Trophoblast cell (in vitro differentiated cells and primary cell): ENCODE data around the gene KCNAB1.

ENCODE experiments used
- DNase-seq, 2 donors: peaks; one replicate each; pipeline ENCODE4 v3.0.0-alpha.2; 2016
- H2AFZ ChIP-seq: 2 replicates; pipeline ENCODE4 v1.6.1; 2013; ENCODE audit warnings: low read length, moderate library complexity, mild to moderate bottlenecking; ENCODE audit not compliant: insufficient read depth, poor library complexity
- H2AK5ac ChIP-seq: 2 replicates; pipeline ENCODE4 v1.6.1; 2013; ENCODE audit warnings: mild to moderate bottlenecking, low read length
- H2BK120ac ChIP-seq: 2 replicates; pipeline ENCODE4 v1.6.1; 2013; ENCODE audit warnings: low read length, mild to moderate bottlenecking, moderate library complexity; ENCODE audit not compliant: insufficient read depth, poor library complexity
- H2BK12ac ChIP-seq: 2 replicates; pipeline ENCODE4 v1.6.1; 2013; ENCODE audit warnings: mild to moderate bottlenecking, low read length, moderate library complexity
- H2BK5ac ChIP-seq: 2 replicates; pipeline ENCODE4 v1.6.1; 2013; ENCODE audit warnings: low read length, low read depth, moderate library complexity, mild to moderate bottlenecking; ENCODE audit not compliant: poor library complexity
- H3K14ac ChIP-seq: 2 replicates; pipeline ENCODE4 v1.6.1; 2013; ENCODE audit warnings: mild to moderate bottlenecking, low read length
- H3K18ac ChIP-seq: 2 replicates; pipeline ENCODE4 v1.6.1; 2013; ENCODE audit warnings: mild to moderate bottlenecking, low read length
- H3K23ac ChIP-seq: 2 replicates; pipeline ENCODE4 v1.6.1; 2013; ENCODE audit warnings: low read length
- H3K27ac ChIP-seq: 2 replicates; pipeline ENCODE4 v1.5.1; 2013; ENCODE audit warnings: low read depth, mild to moderate bottlenecking, inconsistent platforms, low read length, moderate library complexity
- H3K27me3 ChIP-seq: 2 replicates; pipeline ENCODE4 v1.6.1; 2013; ENCODE audit warnings: inconsistent platforms, mild to moderate bottlenecking, low read length, moderate library complexity; ENCODE audit not compliant: insufficient read depth
- H3K36me3 ChIP-seq, 2 experiments: 1 replicate in 1 of 2; 2 replicates in 1 of 2; pipeline ENCODE4 v1.6.1; 2013; ENCODE audit warnings: low read length in 2 of 2, mild to moderate bottlenecking in 2 of 2, moderate library complexity in 1 of 2; ENCODE audit not compliant: insufficient read depth in 2 of 2, control insufficient read depth in 1 of 2
- H3K4ac ChIP-seq: 2 replicates; pipeline ENCODE4 v1.6.1; 2013; ENCODE audit warnings: low read depth, mild to moderate bottlenecking, low read length, moderate library complexity
- H3K4me1 ChIP-seq, 2 experiments: 1 replicate in 1 of 2; 2 replicates in 1 of 2; pipeline ENCODE4 v1.6.1; 2013; ENCODE audit warnings: low read length in 2 of 2, mild to moderate bottlenecking in 2 of 2, moderate library complexity in 1 of 2; ENCODE audit not compliant: insufficient read depth in 2 of 2, control insufficient read depth in 1 of 2
- H3K4me2 ChIP-seq: 2 replicates; pipeline ENCODE4 v1.6.1; 2013; ENCODE audit warnings: inconsistent platforms, mild to moderate bottlenecking, low read length, moderate library complexity
- H3K4me3 ChIP-seq: 2 replicates; pipeline ENCODE4 v1.5.1; 2013; ENCODE audit warnings: mild to moderate bottlenecking, low read depth, low read length, inconsistent platforms
- H3K79me1 ChIP-seq: one replicate; pipeline ENCODE4 v1.6.1; 2013; ENCODE audit warnings: low read length
- H3K79me2 ChIP-seq: 2 replicates; pipeline ENCODE4 v1.6.1; 2013; ENCODE audit warnings: low read length, mild to moderate bottlenecking; ENCODE audit not compliant: control insufficient read depth, insufficient read depth, poor library complexity
- H3K9ac ChIP-seq: 2 replicates; pipeline ENCODE4 v1.6.1; 2013; ENCODE audit warnings: mild to moderate bottlenecking, low read length
- H3K9me3 ChIP-seq: 2 replicates; pipeline ENCODE4 v1.6.1; 2013; ENCODE audit warnings: low read depth, mild to moderate bottlenecking, control low read depth, inconsistent platforms, low read length; ENCODE audit not compliant: insufficient read depth
- H4K12ac ChIP-seq: 2 replicates; pipeline ENCODE4 v1.6.1; 2013; ENCODE audit warnings: low read depth, mild to moderate bottlenecking, low read length, moderate library complexity
- H4K8ac ChIP-seq: 2 replicates; pipeline ENCODE4 v1.6.1; 2013; ENCODE audit warnings: low read depth, mild to moderate bottlenecking, low read length, moderate library complexity
- H4K91ac ChIP-seq: one replicate; pipeline ENCODE4 v1.6.1; 2013; ENCODE audit warnings: low read depth, mild to moderate bottlenecking, low read length, moderate library complexity
- WGBS: extraction: QIAGEN DNeasy Blood & Tissue Kit; methylation state at CpG from one replicate; pipeline ENCODE4 v1.1.7; 2013; ENCODE audit warnings: missing lambda C conversion rate; ENCODE audit not compliant: insufficient read length, insufficient coverage; ENCODE audit errors: extremely low coverage; 5-methylcytosine and 5-hydroxymethylcytosine counted together

Gene KCNAB1

DNA sequence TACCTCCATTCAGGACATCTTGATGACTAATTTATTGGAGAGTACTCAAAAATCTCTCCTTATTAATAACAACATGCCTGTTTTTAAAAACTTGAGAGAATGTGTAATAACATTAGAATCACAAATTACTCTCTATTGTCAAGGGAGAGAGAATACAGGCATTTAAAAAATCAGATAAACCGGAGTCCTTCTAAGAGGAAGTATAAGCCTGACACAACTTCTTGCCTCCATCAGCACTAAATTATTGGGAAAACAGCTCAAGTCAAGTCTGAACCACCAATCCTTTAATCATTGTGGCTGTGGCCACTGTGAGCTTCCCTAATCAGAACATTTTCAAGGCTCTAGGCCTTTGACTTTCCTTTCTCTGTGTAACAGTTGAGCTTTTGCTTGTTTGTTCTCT lies 396.6 kb downstream of the KCNAB1 start:
- H4K91ac ChIP-seq = no peak overlapping the region
- no peaks in the 10 kb centered on the region for H3K9me3 ChIP-seq
- no peak overlapping the region for H2BK12ac ChIP-seq
- no peak overlapping the region for H4K12ac ChIP-seq
- H3K27me3 ChIP-seq = no peaks in the 10 kb centered on the region
- no CpG with 5 or more reads among the region's 1 CpG for WGBS
- H3K4ac ChIP-seq = no peak overlapping the region
- H2AFZ ChIP-seq = no peak overlapping the region
- H3K4me3 ChIP-seq = no peak overlapping the region
- no peaks in the 10 kb centered on the region for H3K36me3 ChIP-seq
- no peak overlapping the region for H3K27ac ChIP-seq
- no peaks in the 10 kb centered on the region for H3K79me1 ChIP-seq
- H3K79me2 ChIP-seq = no peaks in the 10 kb centered on the region
- no peak overlapping the region for H2AK5ac ChIP-seq
- no peak for DNase-seq
- H3K23ac ChIP-seq = no peak overlapping the region
- H3K14ac ChIP-seq = no peak overlapping the region
- no peak overlapping the region for H3K9ac ChIP-seq
- no peak overlapping the region for H3K4me2 ChIP-seq
- no peak overlapping the region for H4K8ac ChIP-seq
- no peaks in the 10 kb centered on the region for H3K4me1 ChIP-seq
- no peak overlapping the region for H3K18ac ChIP-seq
- no peak overlapping the region for H2BK5ac ChIP-seq
- no peak overlapping the region for H2BK120ac ChIP-seq

DNA sequence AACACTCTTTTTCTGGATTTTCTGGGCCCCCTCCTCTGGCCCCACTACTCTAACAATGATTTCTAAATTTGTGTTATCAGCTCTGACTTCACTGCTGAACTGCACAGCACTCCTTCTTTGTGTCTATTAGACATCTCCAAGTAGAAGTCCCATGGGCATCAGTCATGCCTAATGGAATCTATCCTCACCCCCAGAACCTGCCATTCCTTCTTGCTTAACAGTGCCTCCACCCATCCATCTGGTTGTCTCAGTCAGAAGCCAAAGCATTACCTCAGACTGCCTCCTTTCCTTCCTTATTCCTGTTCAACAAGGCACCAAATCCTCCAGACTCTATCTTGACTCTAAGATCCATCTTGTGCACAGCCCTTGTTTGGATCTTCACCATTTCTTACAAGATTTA lies 398.3 kb downstream of the KCNAB1 start:
- H2AK5ac ChIP-seq = no peak overlapping the region
- no peak overlapping the region for H2BK5ac ChIP-seq
- no peak overlapping the region for H3K18ac ChIP-seq
- H3K23ac ChIP-seq = no peak overlapping the region
- no peak overlapping the region for H2BK120ac ChIP-seq
- H3K27me3 ChIP-seq = no peaks in the 10 kb centered on the region
- H3K9me3 ChIP-seq = no peaks in the 10 kb centered on the region
- H3K27ac ChIP-seq = no peak overlapping the region
- no peaks in the 10 kb centered on the region for H3K36me3 ChIP-seq
- no peaks in the 10 kb centered on the region for H3K79me2 ChIP-seq
- H4K12ac ChIP-seq = no peak overlapping the region
- H3K79me1 ChIP-seq = no peaks in the 10 kb centered on the region
- no peak overlapping the region for H2AFZ ChIP-seq
- no peak overlapping the region for H3K4me3 ChIP-seq
- H3K4ac ChIP-seq = no peak overlapping the region
- no peak for DNase-seq
- no peak overlapping the region for H2BK12ac ChIP-seq
- no peak overlapping the region for H3K14ac ChIP-seq
- H4K8ac ChIP-seq = no peak overlapping the region
- no peak overlapping the region for H3K9ac ChIP-seq
- no peak overlapping the region for H4K91ac ChIP-seq
- H3K4me1 ChIP-seq = no peaks in the 10 kb centered on the region
- no peak overlapping the region for H3K4me2 ChIP-seq

DNA sequence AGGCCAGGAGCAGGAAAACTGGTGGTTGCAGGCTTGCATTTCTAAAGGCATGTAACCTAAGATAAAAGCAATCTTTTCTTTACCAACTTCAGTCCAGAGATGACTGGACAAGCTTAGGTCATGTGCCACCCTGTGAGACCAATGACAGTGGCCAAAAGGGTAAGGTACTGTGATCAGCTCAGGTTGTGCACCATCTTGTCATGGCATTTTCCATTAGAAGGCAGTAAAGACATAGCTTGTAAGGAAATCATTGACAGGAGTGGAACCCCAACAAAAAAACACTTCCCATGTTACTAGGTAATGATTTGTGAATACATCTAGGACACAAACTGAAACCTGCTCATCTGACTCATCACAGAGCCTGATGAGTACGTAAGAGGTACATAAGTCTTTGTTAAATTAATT lies 399.4 kb downstream of the KCNAB1 start:
- no peak overlapping the region for H2BK120ac ChIP-seq
- no peak overlapping the region for H2BK12ac ChIP-seq
- no peaks in the 10 kb centered on the region for H3K4me1 ChIP-seq
- H3K27ac ChIP-seq = no peak overlapping the region
- no peak overlapping the region for H2AFZ ChIP-seq
- no peak overlapping the region for H4K12ac ChIP-seq
- no peak overlapping the region for H3K4ac ChIP-seq
- no peak overlapping the region for H3K23ac ChIP-seq
- no peaks in the 10 kb centered on the region for H3K79me2 ChIP-seq
- H3K14ac ChIP-seq = no peak overlapping the region
- H3K36me3 ChIP-seq = no peaks in the 10 kb centered on the region
- H3K4me3 ChIP-seq = no peak overlapping the region
- H3K27me3 ChIP-seq = no peaks in the 10 kb centered on the region
- H2BK5ac ChIP-seq = no peak overlapping the region
- H3K9me3 ChIP-seq = no peaks in the 10 kb centered on the region
- H3K4me2 ChIP-seq = no peak overlapping the region
- no peak overlapping the region for H2AK5ac ChIP-seq
- H4K91ac ChIP-seq = no peak overlapping the region
- WGBS = no CpG with 5 or more reads among the region's 1 CpG
- no peak overlapping the region for H3K9ac ChIP-seq
- no peak overlapping the region for H3K18ac ChIP-seq
- no peak overlapping the region for H4K8ac ChIP-seq
- DNase-seq = no peak
- H3K79me1 ChIP-seq = no peaks in the 10 kb centered on the region

DNA sequence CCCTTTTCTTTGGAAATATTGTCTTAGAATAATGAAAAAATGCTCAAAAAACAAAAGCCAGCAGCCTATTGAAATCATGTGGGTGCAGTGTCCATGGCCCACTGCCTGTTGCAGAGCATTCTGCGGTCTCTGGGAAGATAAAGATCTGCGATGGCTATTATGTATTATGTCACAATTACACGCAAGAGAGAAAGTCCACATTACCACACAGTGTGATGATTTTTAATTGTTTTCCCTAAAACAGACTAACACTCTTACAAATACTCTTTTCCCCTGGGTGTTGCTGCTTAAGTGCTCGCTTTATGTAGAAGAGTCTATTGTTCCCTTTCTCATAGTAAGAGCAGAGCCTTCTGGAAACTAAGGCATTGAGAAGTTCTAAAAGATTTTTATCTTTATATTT lies 402.3 kb downstream of the KCNAB1 start:
- no peaks in the 10 kb centered on the region for H3K27me3 ChIP-seq
- H4K12ac ChIP-seq = no peak overlapping the region
- H3K79me1 ChIP-seq = no peaks in the 10 kb centered on the region
- H2BK120ac ChIP-seq = no peak overlapping the region
- H3K4me2 ChIP-seq = no peak overlapping the region
- no peak overlapping the region for H3K4me3 ChIP-seq
- H3K4me1 ChIP-seq = no peaks in the 10 kb centered on the region
- no peak overlapping the region for H2BK12ac ChIP-seq
- no peak overlapping the region for H3K23ac ChIP-seq
- H2AK5ac ChIP-seq = no peak overlapping the region
- H4K91ac ChIP-seq = no peak overlapping the region
- no peak overlapping the region for H3K4ac ChIP-seq
- H3K79me2 ChIP-seq = no peaks in the 10 kb centered on the region
- no peak overlapping the region for H3K27ac ChIP-seq
- H4K8ac ChIP-seq = no peak overlapping the region
- H2AFZ ChIP-seq = no peak overlapping the region
- H3K9ac ChIP-seq = no peak overlapping the region
- no peak overlapping the region for H3K14ac ChIP-seq
- DNase-seq = peak in 1 of 2 donors; percentile 51
- no peak overlapping the region for H2BK5ac ChIP-seq
- H3K9me3 ChIP-seq = no peaks in the 10 kb centered on the region
- H3K36me3 ChIP-seq = no peaks in the 10 kb centered on the region
- H3K18ac ChIP-seq = no peak overlapping the region
- WGBS = no CpG with 5 or more reads among the region's 4 CpGs

DNA sequence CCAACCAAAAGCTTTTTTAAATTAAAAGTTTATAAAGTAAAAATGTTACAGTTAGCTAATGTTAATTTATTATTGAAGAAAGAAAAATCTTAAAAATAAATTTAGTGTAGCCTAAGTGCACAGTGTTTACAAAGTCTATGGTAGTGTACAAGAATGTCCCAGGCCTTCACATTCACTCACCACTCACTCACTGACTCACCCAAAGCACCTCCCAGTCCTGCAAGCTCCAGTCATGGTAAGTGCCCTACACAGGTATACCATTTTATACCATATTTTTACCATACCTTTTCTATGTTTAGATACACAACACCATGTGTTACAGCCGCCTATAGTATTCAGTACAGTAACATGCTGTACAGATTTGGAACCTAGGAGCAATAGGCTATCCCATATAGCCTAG lies 405.4 kb downstream of the KCNAB1 start:
- no peak overlapping the region for H3K18ac ChIP-seq
- H3K23ac ChIP-seq = no peak overlapping the region
- no peak overlapping the region for H2AFZ ChIP-seq
- no peak overlapping the region for H3K4ac ChIP-seq
- H2BK5ac ChIP-seq = no peak overlapping the region
- H3K4me1 ChIP-seq = no peaks in the 10 kb centered on the region
- no peaks in the 10 kb centered on the region for H3K27me3 ChIP-seq
- H4K91ac ChIP-seq = no peak overlapping the region
- no peak overlapping the region for H3K4me2 ChIP-seq
- WGBS = no CpG with 5 or more reads among the region's 1 CpG
- no peak overlapping the region for H2BK12ac ChIP-seq
- no peak overlapping the region for H2BK120ac ChIP-seq
- H4K8ac ChIP-seq = no peak overlapping the region
- no peak overlapping the region for H2AK5ac ChIP-seq
- no peak overlapping the region for H3K14ac ChIP-seq
- DNase-seq = no peak
- H3K9me3 ChIP-seq = no peaks in the 10 kb centered on the region
- no peaks in the 10 kb centered on the region for H3K36me3 ChIP-seq
- H3K9ac ChIP-seq = no peak overlapping the region
- no peak overlapping the region for H3K27ac ChIP-seq
- no peak overlapping the region for H3K4me3 ChIP-seq
- H3K79me1 ChIP-seq = no peaks in the 10 kb centered on the region
- H3K79me2 ChIP-seq = no peaks in the 10 kb centered on the region
- no peak overlapping the region for H4K12ac ChIP-seq
